AG04450 (cell line): ENCODE results near the gene CENPP. TPM values are rescaled to one million over a fixed set of nuclear protein-coding genes. Genes with fewer than 3 reads are reported as not detected.

ENCODE experiments used
- CTCF ChIA-PET: fragments of 300-600, 350-600 bp; formaldehyde crosslinking; extraction: SDS; loops from one replicate; lab custom pipeline; 2022; ENCODE audit warnings: antibody characterized with exemption, inconsistent platforms; lab: Charles Lee
- POLR2A ChIA-PET: fragments of 350-600 bp; formaldehyde crosslinking; extraction: SDS; loops from one replicate; lab custom pipeline; 2021; ENCODE audit warnings: antibody characterized with exemption, inconsistent platforms; lab: Yijun Ruan, JAX
- DNase-seq: peaks from one replicate; pipeline ENCODE4 v3.0.0-alpha.2; 2011; ENCODE audit warnings: low read depth, low spot score
- H3K27ac ChIP-seq: one replicate; pipeline ENCODE4 v1.5.1; 2012; ENCODE audit warnings: low read depth, low read length, control low read depth
- H3K27me3 ChIP-seq: one replicate; pipeline ENCODE4 v1.6.0; 2012; ENCODE audit warnings: low read length; ENCODE audit not compliant: control insufficient read depth, insufficient read depth
- H3K4me3 ChIP-seq: 2 replicates; pipeline ENCODE4 v1.5.1; 2011; ENCODE audit warnings: mild to moderate bottlenecking, low read depth, low read length, control low read depth
- H3K9me3 ChIP-seq: 2 replicates; pipeline ENCODE4 v1.5.1; 2012; ENCODE audit warnings: low read length; ENCODE audit not compliant: control insufficient read depth, insufficient read depth
- polyA plus RNA-seq: library from polyadenylated mRNA; depleted of rRNA; stranded (reverse); fragments of >200 nt; gene quantifications from 2 replicates; pipeline ENCODE4 v1.2.3, GENCODE V29; 2011
- TF ChIP-seq, protein P1 (sequence below): IDR thresholded peaks from 2 replicates; pipeline ENCODE4 v1.5.1; 2011; ENCODE audit warnings: low read depth, low read length, control low read depth, inconsistent platforms

Gene CENPP
- polyA plus RNA-seq, 1 experiment: 4.4 TPM

DNA sequence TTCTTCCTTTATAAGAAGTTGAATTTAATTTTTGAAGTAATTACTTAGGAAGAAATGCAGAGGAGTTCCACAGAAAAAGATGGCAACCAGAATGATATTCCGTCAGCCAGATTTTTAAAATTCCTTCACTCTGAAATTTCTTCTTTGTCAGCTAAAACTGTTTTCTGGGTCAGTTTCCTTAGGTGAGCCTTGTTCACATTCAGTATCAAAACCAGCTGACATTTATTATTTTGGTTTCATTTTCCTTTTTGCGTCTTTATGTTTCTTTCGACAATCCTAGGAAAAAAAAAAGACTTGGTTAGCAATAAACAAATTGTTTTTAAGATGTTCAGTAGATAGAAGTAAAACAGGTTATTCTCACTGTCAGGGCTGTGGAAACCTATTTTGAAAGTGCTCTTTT is 28.1 kb upstream of the CENPP start:
- ChIA-PET POLR2A (no interaction called here), CTCF (no interaction called here)
- no peaks in the 10 kb centered on the region for H3K9me3 ChIP-seq
- DNase-seq: no peak
- no peak overlapping the region for H3K27ac ChIP-seq
- TF ChIP-seq, protein P1, sequence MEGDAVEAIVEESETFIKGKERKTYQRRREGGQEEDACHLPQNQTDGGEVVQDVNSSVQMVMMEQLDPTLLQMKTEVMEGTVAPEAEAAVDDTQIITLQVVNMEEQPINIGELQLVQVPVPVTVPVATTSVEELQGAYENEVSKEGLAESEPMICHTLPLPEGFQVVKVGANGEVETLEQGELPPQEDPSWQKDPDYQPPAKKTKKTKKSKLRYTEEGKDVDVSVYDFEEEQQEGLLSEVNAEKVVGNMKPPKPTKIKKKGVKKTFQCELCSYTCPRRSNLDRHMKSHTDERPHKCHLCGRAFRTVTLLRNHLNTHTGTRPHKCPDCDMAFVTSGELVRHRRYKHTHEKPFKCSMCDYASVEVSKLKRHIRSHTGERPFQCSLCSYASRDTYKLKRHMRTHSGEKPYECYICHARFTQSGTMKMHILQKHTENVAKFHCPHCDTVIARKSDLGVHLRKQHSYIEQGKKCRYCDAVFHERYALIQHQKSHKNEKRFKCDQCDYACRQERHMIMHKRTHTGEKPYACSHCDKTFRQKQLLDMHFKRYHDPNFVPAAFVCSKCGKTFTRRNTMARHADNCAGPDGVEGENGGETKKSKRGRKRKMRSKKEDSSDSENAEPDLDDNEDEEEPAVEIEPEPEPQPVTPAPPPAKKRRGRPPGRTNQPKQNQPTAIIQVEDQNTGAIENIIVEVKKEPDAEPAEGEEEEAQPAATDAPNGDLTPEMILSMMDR: no peak
- H3K27me3 ChIP-seq: no peaks in the 10 kb centered on the region
- no peak overlapping the region for H3K4me3 ChIP-seq

DNA sequence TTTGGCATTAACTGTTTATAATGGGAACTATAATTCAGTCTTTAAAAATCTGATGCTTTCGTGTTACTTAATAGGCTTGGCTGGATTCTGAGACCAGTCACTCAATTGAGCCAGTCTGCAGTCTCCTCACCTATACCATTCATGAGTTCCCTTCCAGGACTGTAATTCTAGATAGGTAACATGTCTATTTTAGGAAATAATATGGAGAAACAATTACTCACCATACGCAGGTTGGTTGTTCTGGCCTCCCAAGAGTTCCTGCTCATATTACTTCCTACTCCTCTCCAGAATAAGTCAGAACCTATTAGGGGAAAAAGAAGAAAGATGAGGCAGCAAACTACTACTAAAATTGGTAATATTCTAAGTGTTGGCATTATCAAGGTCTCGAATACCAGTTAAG is 27.7 kb upstream of the CENPP start:
- Histone ChIP-seq H3K27me3 (no peaks in the 10 kb centered on the region), H3K27ac (no peak overlapping the region), H3K4me3 (no peak overlapping the region), H3K9me3 (no peaks in the 10 kb centered on the region)
- POLR2A ChIA-PET: no interaction called here
- CTCF ChIA-PET: interaction anchor here (0.8 to 1.2 kb wide), 2 partner anchors 19 to 26 kb away, joined by 3 read pairs; no protein-coding TSS in a partner anchor
- no peak for DNase-seq
- TF ChIP-seq, protein P1: no peak

DNA sequence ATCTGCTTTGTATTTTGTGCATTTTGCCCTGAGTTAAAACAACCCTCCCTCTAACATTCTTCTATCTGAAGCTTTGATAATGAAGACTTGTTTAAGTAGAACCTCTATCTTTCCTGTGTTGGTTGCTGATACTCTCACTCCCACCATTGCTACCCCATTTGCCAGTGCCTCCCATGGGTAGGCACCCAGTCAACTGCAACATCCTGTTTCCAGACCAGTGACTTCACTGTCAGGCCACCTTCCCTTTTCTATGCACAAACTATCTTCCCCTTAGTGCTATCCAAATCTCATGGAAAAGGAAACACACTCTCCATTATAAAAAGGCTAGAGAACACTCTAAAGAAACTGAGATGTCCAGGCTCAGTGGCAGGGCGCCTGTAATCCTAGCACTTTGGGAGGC is 26.6 kb upstream of the CENPP start:
- POLR2A ChIA-PET: no interaction called here
- H3K27me3 ChIP-seq: no peaks in the 10 kb centered on the region
- TF ChIP-seq, protein P1: no peak

DNA sequence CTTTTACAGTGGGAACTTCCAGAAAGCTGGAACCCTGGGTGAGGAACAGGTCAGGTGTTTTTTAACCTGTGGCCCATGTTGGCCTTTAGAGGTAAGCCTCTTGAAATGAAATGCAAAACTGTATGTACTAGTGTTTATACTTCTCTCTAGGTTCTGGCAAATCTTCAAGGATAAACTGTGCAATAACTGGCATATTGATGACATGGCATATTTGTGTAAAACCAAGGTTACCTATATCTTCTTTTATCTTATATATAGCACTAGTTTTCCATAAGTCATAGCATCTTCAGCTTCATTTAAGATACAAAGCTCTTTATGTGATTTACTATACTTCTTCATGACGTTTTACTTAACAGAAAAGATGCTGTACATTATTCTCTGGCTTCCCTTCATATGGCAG is 24.8 kb upstream of the CENPP start:
- CTCF ChIA-PET: interaction anchor here (1.4 to 2.9 kb wide), 2 partner anchors 20 to 162 kb away, joined by 3 to 10 read pairs; no protein-coding TSS in a partner anchor
- TF ChIP-seq, protein P1: no peak
- POLR2A ChIA-PET: no interaction called here

More for the DNA sequence above, 26.6 kb upstream of the CENPP start:
- DNase-seq: no peak
- CTCF ChIA-PET: interaction anchor here (1.2 kb wide), 1 partner anchor 25 kb away, joined by 3 read pairs; no protein-coding TSS in a partner anchor
- Histone ChIP-seq H3K27ac (no peak overlapping the region), H3K9me3 (no peaks in the 10 kb centered on the region), H3K4me3 (no peak overlapping the region)

DNA sequence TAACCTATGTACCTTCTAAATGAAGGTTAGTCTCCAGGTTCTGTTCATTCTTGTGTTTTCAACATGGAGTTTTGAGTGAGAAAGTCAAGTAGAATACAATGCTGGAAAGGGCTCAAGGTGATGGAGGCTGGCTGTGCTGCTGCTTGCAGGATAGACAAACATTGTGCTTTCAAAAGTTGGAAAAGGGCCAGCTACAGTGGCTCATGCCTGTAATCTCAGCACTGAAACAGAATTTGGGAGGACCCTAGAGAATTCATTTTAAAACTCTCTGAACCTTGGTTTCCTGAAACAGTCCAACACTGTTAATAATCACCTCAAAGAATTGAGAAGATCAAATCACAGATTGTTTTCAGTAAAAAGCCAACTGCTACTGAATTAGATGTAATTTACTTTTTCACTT is 16.9 kb upstream of the CENPP start:
- H3K4me3 ChIP-seq: no peak overlapping the region
- no peak overlapping the region for H3K27ac ChIP-seq
- POLR2A ChIA-PET: interaction anchor here (1.6 kb wide), 1 partner anchor 8 kb away, joined by 4 read pairs; no protein-coding TSS in a partner anchor
- H3K27me3 ChIP-seq: no peaks in the 10 kb centered on the region
- TF ChIP-seq, protein P1: no peak
- no peaks in the 10 kb centered on the region for H3K9me3 ChIP-seq
- CTCF ChIA-PET: interaction anchor here (0.6 to 1.0 kb wide), 3 partner anchors 51 to 170 kb away, joined by 3 read pairs; no protein-coding TSS in a partner anchor
- no peak for DNase-seq

More for the DNA sequence above, 24.8 kb upstream of the CENPP start:
- DNase-seq: no peak
- no peaks in the 10 kb centered on the region for H3K9me3 ChIP-seq
- no peak overlapping the region for H3K4me3 ChIP-seq
- H3K27ac ChIP-seq: no peak overlapping the region
- no peaks in the 10 kb centered on the region for H3K27me3 ChIP-seq
